K562 (cell line): ENCODE results near the gene SLC20A1. TPM values are rescaled to one million over a fixed set of nuclear protein-coding genes. Genes with fewer than 3 reads are reported as not detected.

Source experiments
- BRD4 ChIP-seq: fragments of 200-600 bp; sonication (generic); IDR thresholded peaks from 2 replicates; pipeline ENCODE4 v1.6.1; 2017; ENCODE audit warnings: inconsistent platforms
- BRF1 ChIP-seq: IDR thresholded peaks from 3 replicates; pipeline ENCODE4 v1.6.1; 2011; ENCODE audit warnings: borderline replicate concordance, mild to moderate bottlenecking; ENCODE audit not compliant: insufficient read length; ENCODE audit errors: extremely low read depth
- CREBBP ChIP-seq: IDR thresholded peaks from one replicate; pipeline ENCODE4 v1.6.1; 2012; ENCODE audit warnings: low read depth, mild to moderate bottlenecking, control low read depth, inconsistent platforms, low read length
- EP300 ChIP-seq: IDR thresholded peaks from 2 replicates; pipeline ENCODE4 v1.6.1; 2012; ENCODE audit warnings: low read length, improper control_type of control experiment
- RNF2 ChIP-seq: sonication (generic); IDR thresholded peaks from 2 replicates; pipeline ENCODE4 v1.6.1; 2016
- SMAD4 ChIP-seq: fragments of 250-450 bp; sonication (Bioruptor Pico); conservative IDR thresholded peaks from 2 replicates; pipeline ENCODE4 v1.8.0; 2021; ENCODE audit warnings: inconsistent platforms, mild to moderate bottlenecking, moderate library complexity
- XRCC5 ChIP-seq: fragments of 200-400 bp; formaldehyde crosslinking; IDR thresholded peaks from 2 replicates; pipeline ENCODE4 v1.6.1; 2017; ENCODE audit warnings: low read depth, mild to moderate bottlenecking, low read length
- ZBTB8A ChIP-seq: fragments of 450-650 bp; IDR thresholded peaks from 2 replicates; pipeline ENCODE4 v1.6.1; 2018; ENCODE audit warnings: mild to moderate bottlenecking, moderate library complexity; ENCODE audit not compliant: partially characterized antibody
- ZNF263 ChIP-seq: sonication (generic); formaldehyde crosslinking; IDR thresholded peaks from 2 replicates; pipeline ENCODE4 v1.8.0; 2022; ENCODE audit warnings: mild to moderate bottlenecking, missing genetic modification reagents, borderline replicate concordance
- polyA plus RNA-seq, 8 experiments: library from polyadenylated mRNA; depleted of rRNA in 4 of 8; stranded (reverse) in 5 of 8; unstranded in 3 of 8; fragments of >200 nt; fragmentation: Nextera tagmentation in 2 of 8; fragmentation: Illumina TruSeq in 1 of 8; extraction: Ambion mirVana in 2 of 8; extraction: Trizol in 1 of 8; gene quantifications; 2 replicates each; pipeline versions ENCODE4 v1.2.1 to v1.2.3, GENCODE V29; 2011 to 2014; ENCODE audit warnings: inconsistent platforms in 1 of 8, missing spikeins in 1 of 8
- total RNA-seq, 7 experiments: library from RNA; depleted of rRNA in 6 of 7; stranded (reverse); fragments of >200 nt in 6 of 7; fragmentation: Illumina TruSeq in 2 of 7; extraction: Trizol in 2 of 7; gene quantifications; 2 replicates each; pipeline versions ENCODE4 v1.2.1 to v1.2.3, GENCODE V29; 2011 to 2021; ENCODE audit warnings: low replicate concordance in 1 of 7
- TF ChIP-seq, protein P1 (sequence below): fragments of 250-450 bp; sonication (Bioruptor Pico); IDR thresholded peaks from 2 replicates; pipeline ENCODE4 v1.8.0; 2021; ENCODE audit warnings: moderate library complexity, mild to moderate bottlenecking, inconsistent platforms
- TF ChIP-seq, protein P2 (sequence below): fragments of 200-800 bp; sonication (Bioruptor generic); IDR thresholded peaks from 2 replicates; pipeline ENCODE4 v1.6.1; 2017; ENCODE audit warnings: missing genetic modification characterization, missing compliant biosample characterization
- TF ChIP-seq, protein P3 (sequence below): sonication (generic); formaldehyde crosslinking; IDR thresholded peaks from 2 replicates; pipeline ENCODE4 v1.8.1; 2023; ENCODE audit warnings: mild to moderate bottlenecking, missing genetic modification reagents
- TF ChIP-seq, protein P4 (sequence below): fragments of 450-650 bp; IDR thresholded peaks from one replicate; pipeline ENCODE4 v1.6.1; 2018; ENCODE audit warnings: mild to moderate bottlenecking, moderate library complexity; ENCODE audit not compliant: partially characterized antibody
- TF ChIP-seq, protein P5 (sequence below): fragments of 200-800 bp; sonication (Bioruptor generic); IDR thresholded peaks from 2 replicates; pipeline ENCODE4 v1.6.1; 2016; ENCODE audit warnings: missing genetic modification characterization, missing compliant biosample characterization
- TF ChIP-seq, protein P6 (sequence below): sonication (generic); formaldehyde crosslinking; IDR thresholded peaks from 2 replicates; pipeline ENCODE4 v1.4.0; 2020; ENCODE audit warnings: mild to moderate bottlenecking, missing genetic modification reagents

Gene SLC20A1
- total and polyA plus RNA-seq, 9 of the 15 experiments (the other 6 are each of a cell fraction or from before 2014, with no cell fraction given), result 53.8 to 150 (median 74.7) TPM

DNA sequence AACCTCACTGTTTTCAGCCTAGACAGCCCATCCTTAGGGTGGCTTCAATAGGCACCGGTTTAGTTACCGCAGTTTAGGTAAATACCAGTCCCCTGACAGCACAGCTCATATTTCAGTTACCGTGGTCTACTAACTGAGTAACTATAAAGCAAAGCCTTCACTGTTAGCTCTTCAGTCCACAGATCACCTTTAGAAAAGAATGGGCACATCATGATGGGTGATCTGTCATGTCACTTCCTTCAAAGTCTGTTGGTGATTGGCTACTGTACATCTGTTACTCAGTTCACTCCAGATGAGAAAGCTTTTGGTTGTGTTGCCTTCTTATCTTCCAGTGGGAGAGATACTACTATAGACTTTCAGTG, 21.0 kb downstream of the SLC20A1 start (continued):
- TF ChIP-seq, protein P1, sequence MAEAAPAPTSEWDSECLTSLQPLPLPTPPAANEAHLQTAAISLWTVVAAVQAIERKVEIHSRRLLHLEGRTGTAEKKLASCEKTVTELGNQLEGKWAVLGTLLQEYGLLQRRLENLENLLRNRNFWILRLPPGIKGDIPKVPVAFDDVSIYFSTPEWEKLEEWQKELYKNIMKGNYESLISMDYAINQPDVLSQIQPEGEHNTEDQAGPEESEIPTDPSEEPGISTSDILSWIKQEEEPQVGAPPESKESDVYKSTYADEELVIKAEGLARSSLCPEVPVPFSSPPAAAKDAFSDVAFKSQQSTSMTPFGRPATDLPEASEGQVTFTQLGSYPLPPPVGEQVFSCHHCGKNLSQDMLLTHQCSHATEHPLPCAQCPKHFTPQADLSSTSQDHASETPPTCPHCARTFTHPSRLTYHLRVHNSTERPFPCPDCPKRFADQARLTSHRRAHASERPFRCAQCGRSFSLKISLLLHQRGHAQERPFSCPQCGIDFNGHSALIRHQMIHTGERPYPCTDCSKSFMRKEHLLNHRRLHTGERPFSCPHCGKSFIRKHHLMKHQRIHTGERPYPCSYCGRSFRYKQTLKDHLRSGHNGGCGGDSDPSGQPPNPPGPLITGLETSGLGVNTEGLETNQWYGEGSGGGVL (CRISPR knock-in tag), result no peak
- TF ChIP-seq RNF2 (no peak), BRD4 (no peak), CREBBP (no peak), EP300 (peak; percentile 85), SMAD4 (no peak), BRF1 (no peak), XRCC5 (no peak), ZBTB8A (no peak), ZNF263 (CRISPR knock-in tag) (no peak)
- TF ChIP-seq, protein P2, sequence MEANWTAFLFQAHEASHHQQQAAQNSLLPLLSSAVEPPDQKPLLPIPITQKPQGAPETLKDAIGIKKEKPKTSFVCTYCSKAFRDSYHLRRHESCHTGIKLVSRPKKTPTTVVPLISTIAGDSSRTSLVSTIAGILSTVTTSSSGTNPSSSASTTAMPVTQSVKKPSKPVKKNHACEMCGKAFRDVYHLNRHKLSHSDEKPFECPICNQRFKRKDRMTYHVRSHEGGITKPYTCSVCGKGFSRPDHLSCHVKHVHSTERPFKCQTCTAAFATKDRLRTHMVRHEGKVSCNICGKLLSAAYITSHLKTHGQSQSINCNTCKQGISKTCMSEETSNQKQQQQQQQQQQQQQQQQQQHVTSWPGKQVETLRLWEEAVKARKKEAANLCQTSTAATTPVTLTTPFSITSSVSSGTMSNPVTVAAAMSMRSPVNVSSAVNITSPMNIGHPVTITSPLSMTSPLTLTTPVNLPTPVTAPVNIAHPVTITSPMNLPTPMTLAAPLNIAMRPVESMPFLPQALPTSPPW, result no peak
- TF ChIP-seq, protein P3, sequence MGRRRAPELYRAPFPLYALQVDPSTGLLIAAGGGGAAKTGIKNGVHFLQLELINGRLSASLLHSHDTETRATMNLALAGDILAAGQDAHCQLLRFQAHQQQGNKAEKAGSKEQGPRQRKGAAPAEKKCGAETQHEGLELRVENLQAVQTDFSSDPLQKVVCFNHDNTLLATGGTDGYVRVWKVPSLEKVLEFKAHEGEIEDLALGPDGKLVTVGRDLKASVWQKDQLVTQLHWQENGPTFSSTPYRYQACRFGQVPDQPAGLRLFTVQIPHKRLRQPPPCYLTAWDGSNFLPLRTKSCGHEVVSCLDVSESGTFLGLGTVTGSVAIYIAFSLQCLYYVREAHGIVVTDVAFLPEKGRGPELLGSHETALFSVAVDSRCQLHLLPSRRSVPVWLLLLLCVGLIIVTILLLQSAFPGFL (CRISPR knock-in tag), result no peak
- TF ChIP-seq, protein P4, sequence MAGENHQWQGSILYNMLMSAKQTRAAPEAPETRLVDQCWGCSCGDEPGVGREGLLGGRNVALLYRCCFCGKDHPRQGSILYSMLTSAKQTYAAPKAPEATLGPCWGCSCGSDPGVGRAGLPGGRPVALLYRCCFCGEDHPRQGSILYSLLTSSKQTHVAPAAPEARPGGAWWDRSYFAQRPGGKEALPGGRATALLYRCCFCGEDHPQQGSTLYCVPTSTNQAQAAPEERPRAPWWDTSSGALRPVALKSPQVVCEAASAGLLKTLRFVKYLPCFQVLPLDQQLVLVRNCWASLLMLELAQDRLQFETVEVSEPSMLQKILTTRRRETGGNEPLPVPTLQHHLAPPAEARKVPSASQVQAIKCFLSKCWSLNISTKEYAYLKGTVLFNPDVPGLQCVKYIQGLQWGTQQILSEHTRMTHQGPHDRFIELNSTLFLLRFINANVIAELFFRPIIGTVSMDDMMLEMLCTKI, result no peak
- TF ChIP-seq, protein P5, sequence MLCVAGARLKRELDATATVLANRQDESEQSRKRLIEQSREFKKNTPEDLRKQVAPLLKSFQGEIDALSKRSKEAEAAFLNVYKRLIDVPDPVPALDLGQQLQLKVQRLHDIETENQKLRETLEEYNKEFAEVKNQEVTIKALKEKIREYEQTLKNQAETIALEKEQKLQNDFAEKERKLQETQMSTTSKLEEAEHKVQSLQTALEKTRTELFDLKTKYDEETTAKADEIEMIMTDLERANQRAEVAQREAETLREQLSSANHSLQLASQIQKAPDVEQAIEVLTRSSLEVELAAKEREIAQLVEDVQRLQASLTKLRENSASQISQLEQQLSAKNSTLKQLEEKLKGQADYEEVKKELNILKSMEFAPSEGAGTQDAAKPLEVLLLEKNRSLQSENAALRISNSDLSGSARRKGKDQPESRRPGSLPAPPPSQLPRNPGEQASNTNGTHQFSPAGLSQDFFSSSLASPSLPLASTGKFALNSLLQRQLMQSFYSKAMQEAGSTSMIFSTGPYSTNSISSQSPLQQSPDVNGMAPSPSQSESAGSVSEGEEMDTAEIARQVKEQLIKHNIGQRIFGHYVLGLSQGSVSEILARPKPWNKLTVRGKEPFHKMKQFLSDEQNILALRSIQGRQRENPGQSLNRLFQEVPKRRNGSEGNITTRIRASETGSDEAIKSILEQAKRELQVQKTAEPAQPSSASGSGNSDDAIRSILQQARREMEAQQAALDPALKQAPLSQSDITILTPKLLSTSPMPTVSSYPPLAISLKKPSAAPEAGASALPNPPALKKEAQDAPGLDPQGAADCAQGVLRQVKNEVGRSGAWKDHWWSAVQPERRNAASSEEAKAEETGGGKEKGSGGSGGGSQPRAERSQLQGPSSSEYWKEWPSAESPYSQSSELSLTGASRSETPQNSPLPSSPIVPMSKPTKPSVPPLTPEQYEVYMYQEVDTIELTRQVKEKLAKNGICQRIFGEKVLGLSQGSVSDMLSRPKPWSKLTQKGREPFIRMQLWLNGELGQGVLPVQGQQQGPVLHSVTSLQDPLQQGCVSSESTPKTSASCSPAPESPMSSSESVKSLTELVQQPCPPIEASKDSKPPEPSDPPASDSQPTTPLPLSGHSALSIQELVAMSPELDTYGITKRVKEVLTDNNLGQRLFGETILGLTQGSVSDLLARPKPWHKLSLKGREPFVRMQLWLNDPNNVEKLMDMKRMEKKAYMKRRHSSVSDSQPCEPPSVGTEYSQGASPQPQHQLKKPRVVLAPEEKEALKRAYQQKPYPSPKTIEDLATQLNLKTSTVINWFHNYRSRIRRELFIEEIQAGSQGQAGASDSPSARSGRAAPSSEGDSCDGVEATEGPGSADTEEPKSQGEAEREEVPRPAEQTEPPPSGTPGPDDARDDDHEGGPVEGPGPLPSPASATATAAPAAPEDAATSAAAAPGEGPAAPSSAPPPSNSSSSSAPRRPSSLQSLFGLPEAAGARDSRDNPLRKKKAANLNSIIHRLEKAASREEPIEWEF (CRISPR knock-in tag), result no peak
- TF ChIP-seq, protein P6, sequence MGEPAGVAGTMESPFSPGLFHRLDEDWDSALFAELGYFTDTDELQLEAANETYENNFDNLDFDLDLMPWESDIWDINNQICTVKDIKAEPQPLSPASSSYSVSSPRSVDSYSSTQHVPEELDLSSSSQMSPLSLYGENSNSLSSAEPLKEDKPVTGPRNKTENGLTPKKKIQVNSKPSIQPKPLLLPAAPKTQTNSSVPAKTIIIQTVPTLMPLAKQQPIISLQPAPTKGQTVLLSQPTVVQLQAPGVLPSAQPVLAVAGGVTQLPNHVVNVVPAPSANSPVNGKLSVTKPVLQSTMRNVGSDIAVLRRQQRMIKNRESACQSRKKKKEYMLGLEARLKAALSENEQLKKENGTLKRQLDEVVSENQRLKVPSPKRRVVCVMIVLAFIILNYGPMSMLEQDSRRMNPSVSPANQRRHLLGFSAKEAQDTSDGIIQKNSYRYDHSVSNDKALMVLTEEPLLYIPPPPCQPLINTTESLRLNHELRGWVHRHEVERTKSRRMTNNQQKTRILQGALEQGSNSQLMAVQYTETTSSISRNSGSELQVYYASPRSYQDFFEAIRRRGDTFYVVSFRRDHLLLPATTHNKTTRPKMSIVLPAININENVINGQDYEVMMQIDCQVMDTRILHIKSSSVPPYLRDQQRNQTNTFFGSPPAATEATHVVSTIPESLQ, result no peak
